Duodenal mucosa (tissue), 2 donors: Measurements from ENCODE around the gene DLG5.

Experiments used
- H3K27ac ChIP-seq: one replicate; pipeline ENCODE4 v1.7.0; 2013; ENCODE audit warnings: low read depth, low read length
- H3K27me3 ChIP-seq, 2 donors: one replicate each; pipeline ENCODE4 v1.7.0; 2013; ENCODE audit warnings: low read length in 2 of 2, control low read depth in 1 of 2; ENCODE audit not compliant: insufficient read depth in 2 of 2, control insufficient read depth in 1 of 2
- H3K36me3 ChIP-seq, 2 donors: one replicate each; pipeline ENCODE4 v1.7.0; 2013; ENCODE audit warnings: low read length in 2 of 2, control low read depth in 1 of 2; ENCODE audit not compliant: insufficient read depth in 2 of 2, control insufficient read depth in 1 of 2
- H3K4me1 ChIP-seq, 2 donors: one replicate each; pipeline ENCODE4 v1.7.0; 2013; ENCODE audit warnings: low read length in 2 of 2, control low read depth in 1 of 2; ENCODE audit not compliant: insufficient read depth in 2 of 2, control insufficient read depth in 1 of 2
- H3K4me3 ChIP-seq, 2 donors: one replicate each; pipeline ENCODE4 v1.7.0; 2013; ENCODE audit warnings: low read length in 2 of 2, low read depth in 1 of 2
- H3K9ac ChIP-seq, 2 donors: one replicate each; pipeline ENCODE4 v1.7.0; 2013; ENCODE audit warnings: low read length in 2 of 2, low read depth in 1 of 2
- H3K9me3 ChIP-seq, 2 donors: one replicate each; pipeline ENCODE4 v1.7.0; 2013; ENCODE audit warnings: low read length in 2 of 2, control low read depth in 1 of 2; ENCODE audit not compliant: control insufficient read depth in 1 of 2

Gene DLG5

GRCh38 chr10:77801474-77802161 is 124.9 kb downstream of the DLG5 start:
- Histone ChIP-seq H3K4me1 (no peaks in the 10 kb centered on the region), H3K27ac (no peak overlapping the region), H3K27me3 (no peaks in the 10 kb centered on the region), H3K9ac (no peak overlapping the region), H3K36me3 (peaks cover 31 to 64% of the 10 kb centered on the region in 2 donors), H3K9me3 (no peaks in the 10 kb centered on the region), H3K4me3 (no peak overlapping the region)

GRCh38 chr10:77800738-77801266 is 125.8 kb downstream of the DLG5 start:
- H3K36me3 ChIP-seq = peaks cover 36 to 65% of the 10 kb centered on the region in 2 donors
- no peaks in the 10 kb centered on the region for H3K9me3 ChIP-seq
- no peak overlapping the region for H3K4me3 ChIP-seq
- no peaks in the 10 kb centered on the region for H3K4me1 ChIP-seq
- no peak overlapping the region for H3K9ac ChIP-seq
- no peak overlapping the region for H3K27ac ChIP-seq
- H3K27me3 ChIP-seq = no peaks in the 10 kb centered on the region

- H3K36me3 ChIP-seq = peaks cover 38 to 65% of the 10 kb centered on the region in 2 donors
- no peaks in the 10 kb centered on the region for H3K4me1 ChIP-seq
- no peaks in the 10 kb centered on the region for H3K9me3 ChIP-seq
- no peak overlapping the region for H3K27ac ChIP-seq
- H3K27me3 ChIP-seq = no peaks in the 10 kb centered on the region
- H3K4me3 ChIP-seq = no peak overlapping the region
- no peak overlapping the region for H3K9ac ChIP-seq
Observed at GRCh38 chr10:77800320-77800719, 126.2 kb downstream of the DLG5 start.

- H3K4me1 ChIP-seq = no peaks in the 10 kb centered on the region
- H3K36me3 ChIP-seq = peaks cover 34 to 61% of the 10 kb centered on the region in 2 donors
Observed at GRCh38 chr10:77799352-77799751, 127.2 kb downstream of the DLG5 start.

GRCh38 chr10:77798940-77799339 is 127.6 kb downstream of the DLG5 start:
- H3K4me1 ChIP-seq = no peaks in the 10 kb centered on the region
- no peaks in the 10 kb centered on the region for H3K9me3 ChIP-seq
- no peak overlapping the region for H3K27ac ChIP-seq
- H3K36me3 ChIP-seq = peaks cover 32 to 61% of the 10 kb centered on the region in 2 donors
- H3K27me3 ChIP-seq = no peaks in the 10 kb centered on the region
- no peak overlapping the region for H3K9ac ChIP-seq
- no peak overlapping the region for H3K4me3 ChIP-seq

More at GRCh38 chr10:77799352-77799751, 127.2 kb downstream of the DLG5 start:
- Histone ChIP-seq H3K9me3 (no peaks in the 10 kb centered on the region), H3K9ac (no peak overlapping the region), H3K27me3 (no peaks in the 10 kb centered on the region), H3K27ac (no peak overlapping the region), H3K4me3 (no peak overlapping the region)

- H3K9ac ChIP-seq = no peak overlapping the region
- H3K27me3 ChIP-seq = no peaks in the 10 kb centered on the region
- no peaks in the 10 kb centered on the region for H3K4me1 ChIP-seq
- H3K9me3 ChIP-seq = no peaks in the 10 kb centered on the region
- H3K27ac ChIP-seq = no peak overlapping the region
- peaks cover 40 to 80% of the 10 kb centered on the region in 2 donors for H3K36me3 ChIP-seq
- no peak overlapping the region for H3K4me3 ChIP-seq
Observed at GRCh38 chr10:77796311-77796915, 130.1 kb downstream of the DLG5 start.

- H3K9me3 ChIP-seq = no peaks in the 10 kb centered on the region
- H3K4me1 ChIP-seq = no peaks in the 10 kb centered on the region
- no peak overlapping the region for H3K27ac ChIP-seq
- no peak overlapping the region for H3K9ac ChIP-seq
- H3K36me3 ChIP-seq = peaks cover 45 to 74% of the 10 kb centered on the region in 2 donors
- H3K4me3 ChIP-seq = no peak overlapping the region
- no peaks in the 10 kb centered on the region for H3K27me3 ChIP-seq
Observed at GRCh38 chr10:77795426-77796055, 131.0 kb downstream of the DLG5 start.

GRCh38 chr10:77794256-77795142 is 132.1 kb downstream of the DLG5 start:
- H3K9me3 ChIP-seq = no peaks in the 10 kb centered on the region
- H3K36me3 ChIP-seq = peaks cover 45 to 66% of the 10 kb centered on the region in 2 donors
- no peak overlapping the region for H3K9ac ChIP-seq
- H3K27ac ChIP-seq = no peak overlapping the region
- H3K4me3 ChIP-seq = no peak overlapping the region
- H3K4me1 ChIP-seq = no peaks in the 10 kb centered on the region
- no peaks in the 10 kb centered on the region for H3K27me3 ChIP-seq

GRCh38 chr10:77793831-77794230 is 132.7 kb downstream of the DLG5 start:
- H3K4me1 ChIP-seq = no peaks in the 10 kb centered on the region
- H3K27me3 ChIP-seq = no peaks in the 10 kb centered on the region
- H3K4me3 ChIP-seq = no peak overlapping the region
- no peak overlapping the region for H3K9ac ChIP-seq
- H3K9me3 ChIP-seq = no peaks in the 10 kb centered on the region
- peaks cover 41 to 62% of the 10 kb centered on the region in 2 donors for H3K36me3 ChIP-seq
- no peak overlapping the region for H3K27ac ChIP-seq
